ENCODE data around the gene FERMT3.

The FERMT3 gene

GRCh38 chr11:64186492-64187165 lies 19.9 kb upstream of the FERMT3 start:
- DNase-seq = no peak

GRCh38 chr11:64192434-64192833 lies 14.1 kb upstream of the FERMT3 start:
- DNase-seq = no peak

- DNase-seq = no peak
These were observed 9.9 kb upstream of the FERMT3 start for GRCh38 chr11:64196626-64197025.

GRCh38 chr11:64198511-64198910 lies 8.0 kb upstream of the FERMT3 start:
- no peak for DNase-seq

- no peak for DNase-seq
These were observed 5.0 kb upstream of the FERMT3 start for GRCh38 chr11:64201543-64201942.

- DNase-seq = no peak
These were observed 3.5 kb upstream of the FERMT3 start for GRCh38 chr11:64202992-64203391.

- no peak for DNase-seq
These were observed 3.0 kb upstream of the FERMT3 start for GRCh38 chr11:64203421-64204079.

- DNase-seq = no peak
These were observed 2.5 kb upstream of the FERMT3 start for GRCh38 chr11:64204080-64204440.

GRCh38 chr11:64204464-64204989 lies 2.0 kb upstream of the FERMT3 start:
- DNase-seq = peak; percentile 87

GRCh38 chr11:64207256-64208085 lies 950 bp downstream of the FERMT3 start:
- DNase-seq = no peak

GRCh38 chr11:64208086-64208795 lies 1.7 kb downstream of the FERMT3 start:
- no peak for DNase-seq

GRCh38 chr11:64208796-64209562 lies 2.5 kb downstream of the FERMT3 start:
- DNase-seq = no peak

GRCh38 chr11:64209563-64209843 lies 3.0 kb downstream of the FERMT3 start:
- DNase-seq = no peak

- DNase-seq = no peak
These were observed 3.9 kb downstream of the FERMT3 start for GRCh38 chr11:64210301-64211020.

- DNase-seq = no peak
These were observed 4.8 kb downstream of the FERMT3 start for GRCh38 chr11:64211181-64211872.

- no peak for DNase-seq
These were observed 10.4 kb downstream of the FERMT3 start for GRCh38 chr11:64216879-64217278.

- DNase-seq = no peak
These were observed 12.3 kb downstream of the FERMT3 start for GRCh38 chr11:64218628-64219353.

GRCh38 chr11:64219354-64219684 lies 12.8 kb downstream of the FERMT3 start:
- DNase-seq = no peak

- no peak for DNase-seq
These were observed 13.2 kb downstream of the FERMT3 start for GRCh38 chr11:64219755-64220154.

- no peak for DNase-seq
These were observed 13.8 kb downstream of the FERMT3 start for GRCh38 chr11:64220271-64220670.

- no peak for DNase-seq
These were observed 14.3 kb downstream of the FERMT3 start for GRCh38 chr11:64220798-64221197.

Measured in NCI-H226 (cell line).